Thyroid gland (tissue), 4 donors: Measurements from ENCODE around the gene BCAS3. TPM values are rescaled to one million over a fixed set of nuclear protein-coding genes. Genes with fewer than 3 reads are reported as not detected.
A peak's percentile ranks its signal among the peaks of the same experiment; 100 is the strongest.

Experiments used
- DNase-seq, 2 donors: peaks; one replicate each; pipeline ENCODE4 v3.0.0-alpha.2; 2019
- H3K27ac ChIP-seq, 3 donors: fragments of 200-600 bp; sonication (generic); 1 replicate in 2 of 3; 2 replicates in 1 of 3; pipeline ENCODE4 v1.5.1; 2016 to 2019; ENCODE audit warnings: mild to moderate bottlenecking in 1 of 3, moderate library complexity in 1 of 3
- H3K27me3 ChIP-seq: fragments of 200-600 bp; sonication (generic); one replicate; pipeline ENCODE4 v1.5.1; 2019
- H3K36me3 ChIP-seq, 2 donors: fragments of 200-600 bp; sonication (generic); one replicate each; pipeline ENCODE4 v1.5.1; 2016 to 2019
- H3K4me1 ChIP-seq, 2 donors: fragments of 200-600 bp; sonication (generic); one replicate each; pipeline ENCODE4 v1.5.1; 2017 to 2019
- H3K4me3 ChIP-seq, 3 donors: fragments of 200-600 bp; sonication (generic); replicated peaks in 1 of 3; 1 replicate in 2 of 3; 2 replicates in 1 of 3; pipeline ENCODE4 v1.5.1; 2016; ENCODE audit warnings: mild to moderate bottlenecking in 1 of 3
- H3K9me3 ChIP-seq: fragments of 200-600 bp; sonication (generic); one replicate; pipeline ENCODE4 v1.5.1; 2017
- CTCF ChIP-seq, 6 experiments: fragments of 200-600 bp in 3 of 6; fragments of 450-650 bp in 3 of 6; sonication (generic) in 3 of 6; IDR thresholded peaks; one replicate each; pipeline ENCODE4 v1.5.1; 2016 to 2019; ENCODE audit warnings: antibody characterized with exemption in 6 of 6, mild to moderate bottlenecking in 2 of 6, inconsistent platforms in 1 of 6, moderate library complexity in 1 of 6
- POLR2A ChIP-seq, 2 donors: fragments of 450-650 bp; IDR thresholded peaks; one replicate each; pipeline ENCODE4 v1.6.1; 2017; ENCODE audit warnings: antibody characterized with exemption in 2 of 2, mild to moderate bottlenecking in 2 of 2, moderate library complexity in 1 of 2
- WGBS, 2 donors: methylation state at CpG; one replicate each; pipeline ENCODE4 v1.1.5; 2017; 5-methylcytosine and 5-hydroxymethylcytosine counted together
- intact Hi-C: fragments of 100-400 bp; cut with DNase I; formaldehyde crosslinking; loops from one replicate; pipeline ENCODE4 v1.15.1; 2023
- total RNA-seq, 4 donors: library from RNA; depleted of rRNA; stranded (reverse); fragments of >200 nt; gene quantifications; one replicate each; pipeline ENCODE4 v1.2.3, GENCODE V29; 2016

The BCAS3 gene
- total RNA-seq, 4 donors from 2014 or later = 41.8 to 78.7 (median 51.6) TPM

- TF ChIP-seq POLR2A (IDR thresholded peaks at IDR 0.05) (no peak), CTCF (IDR thresholded peaks at IDR 0.05) (no peak)
- Histone ChIP-seq H3K4me1 (peaks cover 7 to 20% of the 10 kb centered on the region in 2 donors), H3K4me3 (no peak overlapping the region), H3K9me3 (no peaks in the 10 kb centered on the region), H3K27ac (no peak overlapping the region), H3K36me3 (no peaks in the 10 kb centered on the region), H3K27me3 (no peaks in the 10 kb centered on the region)
- 32 to 34% methylated on average over 6 of the region's 6 CpGs for WGBS, 2 donors
- intact Hi-C loops = no loop called here
- peak in 1 of 2 donors; percentile 28 for DNase-seq
These were observed 667.4 kb downstream of the BCAS3 start for GRCh38 chr17:61345061-61345460.

- intact Hi-C loops = no loop called here
- Histone ChIP-seq H3K9me3 (no peaks in the 10 kb centered on the region), H3K27ac (no peak overlapping the region), H3K4me3 (no peak overlapping the region), H3K27me3 (no peaks in the 10 kb centered on the region), H3K4me1 (peaks cover 7 to 20% of the 10 kb centered on the region in 2 donors), H3K36me3 (no peaks in the 10 kb centered on the region)
- 91 to 94% methylated on average over 7 of the region's 7 CpGs for WGBS, 2 donors
- TF ChIP-seq POLR2A (IDR thresholded peaks at IDR 0.05) (no peak), CTCF (IDR thresholded peaks at IDR 0.05) (no peak)
- no peak for DNase-seq
These were observed 668.4 kb downstream of the BCAS3 start for GRCh38 chr17:61345825-61346666.

- no peak for DNase-seq
- Histone ChIP-seq H3K36me3 (no peaks in the 10 kb centered on the region), H3K4me3 (no peak overlapping the region), H3K27me3 (no peaks in the 10 kb centered on the region), H3K4me1 (peaks cover 3 to 19% of the 10 kb centered on the region in 2 donors), H3K27ac (no peak overlapping the region), H3K9me3 (no peaks in the 10 kb centered on the region)
- 90 to 92% methylated on average over 3 of the region's 3 CpGs for WGBS, 2 donors
- intact Hi-C loops = no loop called here
- TF ChIP-seq POLR2A (IDR thresholded peaks at IDR 0.05) (no peak), CTCF (IDR thresholded peaks at IDR 0.05) (no peak)
These were observed 671.7 kb downstream of the BCAS3 start for GRCh38 chr17:61349350-61349749.

DNA sequence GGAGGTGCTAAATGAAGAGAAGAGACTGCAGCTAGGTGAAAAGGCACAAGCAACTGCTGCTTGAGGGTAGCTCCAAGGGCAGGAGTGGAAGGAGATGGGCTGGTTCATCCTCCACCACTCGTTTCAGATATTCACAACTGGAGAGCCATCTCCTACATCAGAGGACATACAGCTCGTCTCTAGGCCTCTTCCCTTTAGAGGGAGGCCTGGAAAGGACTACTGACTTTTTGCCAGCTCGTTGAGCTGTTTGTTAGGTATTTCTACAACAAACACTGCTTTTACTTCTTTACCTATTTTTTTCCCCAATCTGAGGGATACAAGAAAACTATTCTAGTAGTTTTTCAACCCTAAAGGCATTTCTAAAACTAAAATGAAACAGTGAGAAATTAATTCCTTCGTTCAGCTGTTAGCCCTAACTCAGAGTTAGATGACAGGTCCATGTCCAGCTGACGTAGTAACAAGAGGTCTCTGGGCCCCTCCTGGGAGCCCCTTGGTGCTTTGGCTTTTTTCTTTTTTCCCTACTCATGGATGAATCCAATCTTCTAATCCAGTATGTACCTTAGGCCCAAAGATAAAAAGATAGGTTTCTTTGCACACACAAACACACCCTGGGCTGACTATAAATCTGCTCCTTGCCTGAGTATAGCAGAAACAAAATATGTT lies 674.2 kb downstream of the BCAS3 start:
- peaks cover 18 to 31% of the 10 kb centered on the region in 2 donors for H3K4me1 ChIP-seq
- no peaks in the 10 kb centered on the region for H3K36me3 ChIP-seq
- intact Hi-C loops = no loop called here
- H3K27ac ChIP-seq = no peak overlapping the region
- DNase-seq = no peak
- TF ChIP-seq CTCF (IDR thresholded peaks at IDR 0.05) (no peak), POLR2A (IDR thresholded peaks at IDR 0.05) (no peak)
- WGBS, 2 donors = 87 to 89% methylated on average over 5 of the region's 5 CpGs
- H3K27me3 ChIP-seq = no peaks in the 10 kb centered on the region
- H3K4me3 ChIP-seq = no peak overlapping the region
- no peaks in the 10 kb centered on the region for H3K9me3 ChIP-seq

DNA sequence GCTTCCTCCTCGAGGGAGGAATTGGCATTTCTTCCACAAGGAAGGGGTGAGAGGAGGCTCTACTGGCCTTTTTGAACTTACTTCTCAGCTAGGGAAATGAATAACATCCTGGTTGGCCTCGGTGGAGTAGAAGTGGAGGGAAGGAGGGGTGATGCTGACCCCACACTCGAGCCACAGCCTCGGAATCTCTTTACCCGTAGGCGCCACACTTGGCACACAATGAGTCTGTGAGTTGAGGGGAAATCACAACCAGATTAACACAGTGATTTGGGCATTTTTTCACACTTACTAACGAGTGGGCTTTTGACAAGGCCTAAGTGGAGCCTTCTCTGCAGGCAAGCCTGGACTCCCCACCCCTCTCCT lies 674.7 kb downstream of the BCAS3 start:
- intact Hi-C loops = no loop called here
- DNase-seq = no peak
- Histone ChIP-seq H3K27me3 (no peaks in the 10 kb centered on the region), H3K9me3 (no peaks in the 10 kb centered on the region), H3K4me3 (no peak overlapping the region), H3K4me1 (peaks cover 19 to 32% of the 10 kb centered on the region in 2 donors), H3K36me3 (no peaks in the 10 kb centered on the region), H3K27ac (no peak overlapping the region)
- WGBS, 2 donors = 71% methylated on average over 7 of the region's 7 CpGs
- no peak for TF ChIP-seq POLR2A (IDR thresholded peaks at IDR 0.05)
- TF ChIP-seq CTCF (IDR thresholded peaks at IDR 0.05) = no peak
